OCI-LY1 (cell line): ENCODE measurements around the gene GLIS1.

Experiments
- H2AFZ ChIP-seq: fragments of 200-600 bp; sonication (generic), shearing (Covaris generic); 2 replicates; pipeline ENCODE4 v1.6.0; 2014; ENCODE audit warnings: antibody characterized with exemption, mild to moderate bottlenecking, low read length
- H3F3A ChIP-seq: fragments of 200-600 bp; sonication (generic), shearing (Covaris generic); 2 replicates; pipeline ENCODE4 v1.6.0; 2014; ENCODE audit warnings: mild to moderate bottlenecking, antibody characterized with exemption, low read length, moderate library complexity; ENCODE audit not compliant: insufficient read depth
- H3K27ac ChIP-seq: fragments of 200-600 bp; sonication (generic); 2 replicates; pipeline ENCODE4 v1.5.1; 2014; ENCODE audit warnings: low read length, mixed run types, mild to moderate bottlenecking, low read depth; ENCODE audit not compliant: poor library complexity, severe bottlenecking
- H3K27me3 ChIP-seq: fragments of 200-600 bp; sonication (generic); 2 replicates; pipeline ENCODE4 v1.6.0; 2014; ENCODE audit warnings: antibody characterized with exemption, mild to moderate bottlenecking, low read length, moderate library complexity; ENCODE audit not compliant: insufficient read depth
- H3K36me3 ChIP-seq: fragments of 200-600 bp; sonication (generic); 2 replicates; pipeline ENCODE4 v1.6.1; 2014; ENCODE audit warnings: mild to moderate bottlenecking, antibody characterized with exemption, low read length, moderate library complexity, mixed read lengths; ENCODE audit not compliant: insufficient read depth
- H3K4me1 ChIP-seq: fragments of 200-600 bp; sonication (generic); 2 replicates; pipeline ENCODE4 v1.5.1; 2014; ENCODE audit warnings: mild to moderate bottlenecking, low read length, moderate library complexity; ENCODE audit not compliant: insufficient read depth, severe bottlenecking
- H3K4me2 ChIP-seq: fragments of 200-600 bp; sonication (generic), shearing (Covaris generic); 2 replicates; pipeline ENCODE4 v1.6.1; 2014; ENCODE audit warnings: low read length
- H3K4me3 ChIP-seq: fragments of 200-600 bp; sonication (generic); 2 replicates; pipeline ENCODE4 v1.5.1; 2014; ENCODE audit warnings: low read length, low read depth, mild to moderate bottlenecking, mixed read lengths; ENCODE audit not compliant: poor library complexity, severe bottlenecking
- H3K79me2 ChIP-seq: fragments of 200-600 bp; shearing (Covaris generic); 2 replicates; pipeline ENCODE4 v1.6.1; 2016; ENCODE audit warnings: mixed run types, low read length, mixed read lengths; ENCODE audit not compliant: insufficient read depth
- H3K9ac ChIP-seq: fragments of 200-600 bp; sonication (generic), shearing (Covaris generic); 2 replicates; pipeline ENCODE4 v1.6.1; 2014; ENCODE audit warnings: mild to moderate bottlenecking, low read length, mixed read lengths
- H3K9me2 ChIP-seq: fragments of 200-600 bp; sonication (generic), shearing (Covaris generic); 2 replicates; pipeline ENCODE4 v1.6.1; 2014; ENCODE audit warnings: low read depth, mild to moderate bottlenecking, low read length, mixed read lengths
- H3K9me3 ChIP-seq: fragments of 200-600 bp; shearing (Covaris generic); 2 replicates; pipeline ENCODE4 v1.6.1; 2014; ENCODE audit warnings: low read length, mixed read lengths
- H4K20me1 ChIP-seq: fragments of 200-600 bp; sonication (generic), shearing (Covaris generic); 2 replicates; pipeline ENCODE4 v1.6.0; 2016; ENCODE audit warnings: mild to moderate bottlenecking, low read length; ENCODE audit not compliant: insufficient read depth
- CTCF ChIP-seq: fragments of 200-600 bp; sonication (generic), shearing (Covaris generic); IDR thresholded peaks from 2 replicates; pipeline ENCODE4 v1.5.1; 2017; ENCODE audit warnings: mild to moderate bottlenecking, antibody characterized with exemption, low read length, moderate library complexity, mixed read lengths
- EZH2 ChIP-seq: fragments of 200-600 bp; sonication (generic), shearing (Covaris generic); IDR thresholded peaks from 2 replicates; pipeline ENCODE4 v1.8.0; 2017; ENCODE audit warnings: borderline replicate concordance, mixed run types, mild to moderate bottlenecking, antibody characterized with exemption, low read length, moderate library complexity, mixed read lengths

The GLIS1 gene

GRCh38 chr1:53544728-53545515 lies 194.0 kb downstream of the GLIS1 start:
- no peak overlapping the region for H3K27ac ChIP-seq
- peaks cover 1% of the 10 kb centered on the region for H3K27me3 ChIP-seq
- H3K4me2 ChIP-seq = no peak overlapping the region
- H3K4me1 ChIP-seq = no peaks in the 10 kb centered on the region
- H3K9me2 ChIP-seq = no peaks in the 10 kb centered on the region
- no peaks in the 10 kb centered on the region for H3K36me3 ChIP-seq
- no peak overlapping the region for H2AFZ ChIP-seq
- no peak overlapping the region for H3K9ac ChIP-seq
- H3K79me2 ChIP-seq = no peaks in the 10 kb centered on the region
- no peaks in the 10 kb centered on the region for H3F3A ChIP-seq
- H3K4me3 ChIP-seq = no peak overlapping the region
- H3K9me3 ChIP-seq = no peaks in the 10 kb centered on the region
- no peaks in the 10 kb centered on the region for H4K20me1 ChIP-seq
- no peak for TF ChIP-seq EZH2
- no peak for TF ChIP-seq CTCF

GRCh38 chr1:53543778-53544695 lies 194.9 kb downstream of the GLIS1 start:
- H3K9ac ChIP-seq = no peak overlapping the region
- H3K27me3 ChIP-seq = no peaks in the 10 kb centered on the region; the same call in 1 of the 2 replicates
- TF ChIP-seq EZH2 (no peak), CTCF (no peak)

GRCh38 chr1:53543130-53543777 lies 195.7 kb downstream of the GLIS1 start:
- no peaks in the 10 kb centered on the region for H3K9me2 ChIP-seq
- no peaks in the 10 kb centered on the region for H3K36me3 ChIP-seq
- no peaks in the 10 kb centered on the region for H3K4me1 ChIP-seq
- no peaks in the 10 kb centered on the region for H3K9me3 ChIP-seq
- H3K9ac ChIP-seq = no peak overlapping the region
- no peaks in the 10 kb centered on the region for H3F3A ChIP-seq
- no peak overlapping the region for H3K27ac ChIP-seq
- TF ChIP-seq CTCF (no peak), EZH2 (no peak)
- no peaks in the 10 kb centered on the region for H4K20me1 ChIP-seq
- no peak overlapping the region for H3K4me3 ChIP-seq
- no peaks in the 10 kb centered on the region; the same call in 1 of the 2 replicates for H3K27me3 ChIP-seq
- no peak overlapping the region for H3K4me2 ChIP-seq
- no peak overlapping the region for H2AFZ ChIP-seq
- H3K79me2 ChIP-seq = no peaks in the 10 kb centered on the region

More at GRCh38 chr1:53543778-53544695, 194.9 kb downstream of the GLIS1 start:
- Histone ChIP-seq H3K4me2 (no peak overlapping the region), H3K9me2 (no peaks in the 10 kb centered on the region), H3K36me3 (no peaks in the 10 kb centered on the region), H3K27ac (no peak overlapping the region), H3F3A (no peaks in the 10 kb centered on the region), H3K4me1 (no peaks in the 10 kb centered on the region), H4K20me1 (no peaks in the 10 kb centered on the region), H2AFZ (no peak overlapping the region), H3K79me2 (no peaks in the 10 kb centered on the region), H3K9me3 (no peaks in the 10 kb centered on the region), H3K4me3 (no peak overlapping the region)
